GM18870 (cell line): ENCODE results near the gene WDR74.
A peak's percentile ranks its signal among the peaks of the same experiment; 100 is the strongest.
"Not testable (repeated sequence)": the region's sequence is repeated elsewhere in the genome, so short reads cannot be mapped to it uniquely, and the experiment has no call there.

Experiments used
- ATAC-seq: cut with Tn5 transposase; IDR thresholded peaks from one replicate; pipeline ENCODE4 v1.9.1; 2021; ENCODE audit warnings: moderate library complexity; ENCODE audit not compliant: unreplicated experiment

The WDR74 gene

DNA sequence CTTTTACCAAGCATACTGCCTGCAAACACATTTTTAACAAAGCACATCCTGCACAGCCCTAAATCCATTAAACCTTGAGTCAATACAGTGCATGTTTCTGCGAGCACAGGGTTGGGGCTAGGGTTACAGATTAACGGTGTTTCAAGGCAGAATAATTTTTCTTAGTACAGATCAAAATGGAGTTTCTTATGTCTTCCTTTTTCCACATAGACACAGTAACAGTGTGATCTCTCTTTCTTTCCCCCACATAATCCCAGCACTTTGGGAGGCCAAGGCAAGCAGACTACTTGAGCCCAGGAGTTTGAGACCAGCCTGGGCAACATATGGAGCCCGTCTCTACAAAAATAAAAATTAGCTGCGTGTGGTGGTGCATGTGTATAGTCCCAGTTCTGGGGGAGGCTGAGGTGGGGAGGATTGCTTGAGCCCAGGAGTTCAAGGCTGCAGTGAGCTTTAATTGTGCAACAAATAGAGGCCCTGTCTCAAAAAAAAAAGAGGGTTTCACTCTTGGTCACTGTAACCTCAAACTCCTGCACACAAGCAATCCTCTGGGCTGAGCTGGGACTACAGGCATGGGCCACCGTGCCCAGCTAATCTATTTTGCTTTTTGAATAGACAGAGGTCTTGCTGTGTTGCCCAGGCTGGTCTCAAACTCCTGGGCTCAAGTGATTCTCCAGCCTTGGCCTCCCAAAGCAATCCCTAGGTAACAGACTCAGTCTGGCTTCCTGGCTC is 21.6 kb upstream of the WDR74 start:
- no peak for ATAC-seq

DNA sequence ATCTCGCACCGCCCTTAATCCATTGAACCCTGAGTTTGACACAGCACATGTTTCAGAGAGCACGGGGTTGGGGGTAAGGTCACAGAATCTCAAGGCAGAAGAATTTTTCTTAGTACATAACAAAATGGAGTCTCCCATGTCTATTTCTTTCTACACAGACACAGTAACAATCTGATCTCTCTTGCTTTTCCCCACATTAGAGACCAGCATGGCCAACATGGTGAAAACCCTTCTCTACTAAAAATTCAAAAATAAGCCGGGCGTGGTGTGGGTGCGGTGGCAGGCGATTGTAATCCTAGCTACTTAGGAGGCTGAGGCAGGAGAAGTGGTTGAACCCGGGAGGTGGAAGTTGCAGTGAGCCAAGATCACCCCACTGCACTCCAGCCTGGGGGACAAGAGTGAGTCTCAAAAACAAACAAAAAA is 19.9 kb upstream of the WDR74 start:
- ATAC-seq = not testable (repeated sequence)

DNA sequence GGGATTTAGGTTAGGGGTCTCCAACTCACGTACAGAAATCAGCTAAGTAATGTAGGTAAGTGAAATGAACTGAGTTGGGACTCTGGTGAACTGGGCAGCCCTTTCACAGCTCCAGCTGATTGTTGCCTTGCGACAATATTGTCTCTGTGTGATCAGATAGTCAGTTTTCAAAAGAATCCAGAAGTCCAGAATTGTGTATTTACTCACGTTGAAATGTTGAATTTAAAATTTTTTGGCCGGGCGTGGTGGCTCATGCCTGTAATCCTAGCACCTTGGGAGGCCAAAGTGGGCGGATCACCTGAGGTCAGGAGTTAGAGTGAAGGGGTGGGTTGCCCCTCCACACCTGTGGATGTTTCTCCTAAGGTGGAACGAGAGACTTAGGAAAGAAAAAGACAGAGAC is 18.8 kb upstream of the WDR74 start:
- no peak for ATAC-seq

DNA sequence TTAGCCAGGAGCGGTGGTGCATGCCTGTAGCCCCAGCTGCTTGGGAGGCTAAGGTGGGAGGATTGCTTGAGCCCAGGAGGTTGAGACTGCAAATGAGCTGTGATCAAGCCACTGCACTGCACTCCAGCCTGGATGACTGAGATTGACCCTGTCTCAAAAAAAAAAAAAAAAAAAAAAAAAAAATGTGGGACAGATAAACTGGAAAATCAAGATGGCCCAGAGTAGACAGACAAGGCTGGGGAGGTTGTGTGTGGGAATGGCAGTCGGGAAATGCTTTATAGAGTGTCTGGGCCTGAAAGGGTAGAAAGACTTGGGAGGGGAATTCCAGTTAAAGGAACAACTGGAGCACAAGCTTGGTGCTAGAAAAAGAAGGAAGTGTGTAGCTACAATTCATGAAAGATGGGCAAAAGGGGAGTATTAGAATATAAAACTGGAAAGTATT is 18.2 kb upstream of the WDR74 start:
- ATAC-seq = no peak

DNA sequence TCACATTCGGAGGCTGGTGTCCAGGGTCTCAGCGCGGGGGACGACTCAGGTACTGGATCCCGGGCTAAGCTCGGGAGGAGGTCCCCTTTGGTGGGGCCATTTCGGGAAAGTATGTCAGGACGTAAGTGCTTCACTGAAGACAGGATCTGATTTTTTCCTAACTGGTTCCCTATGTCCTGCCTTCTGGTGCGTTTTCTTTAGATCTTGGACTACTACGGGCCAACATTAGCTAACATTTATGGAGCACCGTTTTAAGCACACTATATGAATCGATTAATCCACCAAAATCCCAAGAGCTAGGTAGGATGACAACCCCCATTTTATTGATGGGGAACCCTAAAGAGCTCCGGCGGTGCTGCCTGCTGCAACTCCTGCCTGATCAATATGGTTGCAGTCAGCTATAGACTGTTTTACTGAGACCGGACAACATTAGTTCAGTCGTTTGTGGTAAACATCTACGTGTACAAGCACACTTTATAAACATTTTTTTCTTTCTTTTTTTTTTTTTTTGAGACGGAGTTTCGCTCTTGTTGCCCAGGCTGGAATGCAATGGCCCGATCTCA is 17.0 kb upstream of the WDR74 start:
- no peak for ATAC-seq

DNA sequence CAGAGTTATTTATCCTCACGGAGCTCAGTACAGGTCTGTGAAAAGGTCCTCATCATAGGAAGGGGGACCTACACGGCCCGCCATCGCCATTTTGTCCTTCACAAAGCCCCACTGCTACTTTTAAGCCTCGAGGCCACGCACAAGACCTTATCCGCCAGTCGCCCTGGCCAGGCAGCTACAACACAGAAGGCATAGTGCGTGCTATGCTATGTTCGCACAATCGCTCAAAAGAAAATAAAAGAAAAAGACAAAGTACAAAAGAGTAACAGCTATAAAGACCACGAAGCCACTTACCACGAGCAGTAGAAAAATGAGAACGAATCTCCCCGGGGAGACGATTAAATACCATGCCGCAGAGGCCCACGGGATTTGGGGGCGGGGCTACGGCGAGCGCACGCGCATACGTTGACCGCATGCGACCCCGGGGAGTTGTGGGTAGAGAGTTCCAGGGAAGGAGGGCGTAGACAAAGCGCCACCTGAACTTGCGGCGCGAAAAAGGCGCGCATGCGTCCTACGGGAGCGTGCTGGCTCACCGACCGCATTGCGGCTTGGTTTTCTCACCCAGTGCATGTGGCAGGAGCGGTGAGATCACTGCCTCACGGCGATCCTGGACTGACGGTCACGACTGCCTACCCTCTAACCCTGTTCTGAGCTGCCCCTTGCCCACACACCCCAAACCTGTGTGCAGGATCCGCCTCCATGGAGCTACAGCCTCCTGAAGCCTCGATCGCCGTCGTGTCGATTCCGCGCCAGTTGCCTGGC is 16.4 kb upstream of the WDR74 start:
- peak; percentile 87 for ATAC-seq

DNA sequence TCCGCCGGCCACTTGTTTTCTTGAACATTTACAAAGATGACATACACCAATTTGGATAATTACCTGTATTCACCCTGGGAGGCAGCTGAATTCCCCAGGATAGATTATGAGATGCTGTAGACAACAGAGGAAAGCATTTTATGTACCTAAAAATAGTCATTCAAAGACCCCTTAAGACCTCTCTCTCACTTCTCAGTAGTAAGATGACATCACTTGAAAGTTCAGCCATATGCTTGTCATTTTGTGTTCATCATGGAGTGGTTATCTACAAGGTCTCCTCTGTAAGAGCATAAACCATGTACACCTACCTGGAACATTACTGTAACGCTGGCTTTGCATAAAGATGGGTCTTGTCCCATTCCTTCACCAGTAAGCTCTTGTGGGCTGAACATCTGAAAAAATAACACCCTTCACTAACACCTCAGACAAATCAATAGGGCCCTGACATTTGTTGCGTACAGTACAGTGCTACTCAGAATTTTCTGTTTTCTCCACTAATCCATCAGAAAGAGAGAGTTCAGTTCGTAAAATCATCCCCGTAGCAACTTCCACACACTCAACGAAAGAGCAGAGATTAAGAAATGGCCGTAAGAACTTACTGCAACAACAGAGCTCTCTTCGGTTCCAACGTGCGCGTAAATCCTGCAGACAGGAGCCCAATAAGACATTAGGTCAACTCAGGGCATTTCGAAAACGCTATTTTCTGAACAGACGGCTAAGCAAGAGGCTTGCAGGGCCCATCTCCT is 15.6 kb upstream of the WDR74 start:
- no peak for ATAC-seq

DNA sequence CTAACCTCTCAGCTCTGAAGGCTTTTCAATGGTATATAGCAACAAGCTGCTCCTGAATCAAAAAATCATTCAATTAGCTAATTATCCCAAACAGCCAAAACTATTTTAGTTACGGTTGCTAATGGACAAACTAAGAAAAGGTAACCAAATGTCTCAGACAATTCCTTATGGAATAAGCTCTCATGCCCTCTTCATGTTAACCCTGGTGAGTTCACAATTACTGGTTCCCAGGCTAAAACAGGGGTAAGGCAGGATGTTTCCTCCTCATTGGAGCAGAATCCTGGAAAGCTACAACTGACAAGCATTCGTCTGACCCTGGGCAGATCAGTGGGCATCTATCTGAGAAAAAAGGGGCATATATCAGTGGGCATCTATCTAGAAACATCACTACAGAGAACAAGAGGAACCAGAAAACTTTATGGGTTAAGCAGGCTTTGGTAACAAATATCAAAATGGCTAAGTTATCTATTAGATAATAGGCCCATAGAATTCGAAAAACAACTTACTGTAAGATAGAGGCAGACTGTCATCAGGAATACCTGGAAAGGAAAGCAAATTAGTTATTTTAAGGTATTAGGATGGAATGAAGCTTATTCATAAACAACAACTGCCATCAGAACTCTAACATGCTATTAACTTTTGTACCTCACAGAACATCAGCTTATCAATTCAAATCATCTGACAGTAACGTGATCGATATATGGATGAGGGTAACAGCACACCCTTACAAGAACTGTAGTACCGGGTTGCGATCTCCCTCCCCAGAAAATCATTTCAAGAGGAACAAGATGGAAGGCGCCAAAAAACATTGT is 14.8 kb upstream of the WDR74 start:
- no peak for ATAC-seq

DNA sequence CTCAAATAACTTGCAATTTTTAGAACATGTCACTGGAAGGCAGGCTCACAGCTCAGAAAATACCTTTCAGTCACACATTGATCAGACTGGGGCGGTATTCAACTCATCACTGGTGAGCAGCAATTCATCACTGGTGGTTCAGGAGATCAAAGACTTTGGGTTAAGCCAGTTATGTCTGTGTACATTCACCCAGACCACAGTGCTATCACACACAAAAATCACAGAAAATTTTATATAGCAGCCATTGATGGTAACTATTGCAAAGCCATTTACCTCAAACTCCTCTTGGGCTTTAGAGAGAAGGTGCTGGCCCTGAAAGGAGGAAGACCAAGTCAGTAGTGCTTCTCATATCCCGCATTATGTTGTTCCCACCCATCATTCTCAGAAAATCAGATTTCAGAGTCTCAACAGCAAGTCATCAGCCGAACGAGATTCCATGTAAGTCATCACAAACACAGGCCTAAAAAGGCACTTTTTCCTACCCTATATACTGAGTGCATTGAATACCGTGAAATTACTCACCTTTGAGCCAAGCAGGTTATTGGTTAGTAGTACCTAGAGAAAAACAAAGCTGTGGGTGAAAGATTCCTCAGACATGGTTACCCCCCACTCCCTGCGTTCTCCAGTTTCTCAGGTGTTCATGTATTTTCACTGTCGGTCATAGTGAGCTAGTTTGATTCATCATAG is 14.0 kb upstream of the WDR74 start:
- no peak for ATAC-seq

DNA sequence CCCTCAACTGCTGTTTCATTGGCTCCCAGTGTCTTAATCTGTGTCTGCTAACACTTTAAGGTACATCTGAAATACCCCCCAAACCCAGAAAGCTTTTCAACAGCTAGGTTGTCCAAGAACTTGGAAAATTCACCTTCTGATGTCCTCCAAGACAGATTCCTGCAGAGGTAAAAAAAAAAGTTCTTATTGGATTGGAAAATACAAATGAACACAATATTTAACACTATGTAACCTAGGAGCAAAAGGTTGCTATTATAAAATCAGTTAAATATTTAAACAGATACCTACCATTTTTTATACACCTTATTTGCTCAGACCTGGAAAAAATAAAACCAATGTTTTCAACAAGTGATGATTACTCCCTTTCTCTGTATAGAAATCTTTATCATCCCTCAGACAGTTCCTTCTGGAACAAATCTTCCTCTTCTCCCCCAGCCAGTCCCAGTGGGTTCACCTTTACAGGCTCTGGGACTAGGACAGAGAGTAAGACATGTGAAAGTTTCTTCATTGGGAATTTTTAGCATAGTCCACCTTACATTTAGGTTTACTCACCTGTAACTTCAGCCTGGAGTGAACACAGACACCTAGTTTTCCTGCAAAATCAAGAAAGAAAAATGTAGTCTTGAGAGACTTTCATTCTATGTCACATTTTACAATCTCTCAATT is 13.3 kb upstream of the WDR74 start:
- no peak for ATAC-seq

DNA sequence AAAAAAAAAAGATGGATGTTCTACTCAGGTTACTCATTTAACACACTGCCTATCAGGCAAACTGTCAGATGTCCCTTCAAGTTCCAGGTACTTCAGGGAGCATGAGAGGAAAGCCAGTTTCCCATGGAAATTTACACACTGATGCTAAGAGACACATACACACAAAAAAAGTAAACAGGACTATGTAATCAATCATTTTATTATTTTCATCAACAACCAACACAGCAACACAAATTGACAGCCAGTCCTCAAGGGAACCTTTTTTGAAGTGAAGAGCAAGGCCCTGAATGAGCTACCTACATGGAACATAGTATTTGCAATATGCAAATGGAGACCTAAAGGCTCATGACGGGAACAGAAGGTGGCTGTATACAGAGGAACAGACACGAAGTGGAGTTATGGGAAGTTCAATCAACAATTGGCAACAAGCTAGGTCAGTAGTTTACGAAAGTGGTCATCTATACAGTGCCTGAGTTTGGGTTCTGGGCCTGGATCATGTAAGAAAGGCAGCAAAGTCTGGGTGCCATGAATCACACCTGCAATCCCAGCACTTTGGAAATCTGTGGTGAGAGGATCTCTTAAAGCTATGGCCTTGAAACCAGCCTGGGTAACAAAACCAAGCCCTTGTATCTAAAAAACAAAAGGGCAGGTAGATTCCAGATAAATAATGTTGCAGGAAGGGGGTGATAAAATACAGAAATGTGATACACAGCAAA is 12.6 kb upstream of the WDR74 start:
- ATAC-seq = no peak

DNA sequence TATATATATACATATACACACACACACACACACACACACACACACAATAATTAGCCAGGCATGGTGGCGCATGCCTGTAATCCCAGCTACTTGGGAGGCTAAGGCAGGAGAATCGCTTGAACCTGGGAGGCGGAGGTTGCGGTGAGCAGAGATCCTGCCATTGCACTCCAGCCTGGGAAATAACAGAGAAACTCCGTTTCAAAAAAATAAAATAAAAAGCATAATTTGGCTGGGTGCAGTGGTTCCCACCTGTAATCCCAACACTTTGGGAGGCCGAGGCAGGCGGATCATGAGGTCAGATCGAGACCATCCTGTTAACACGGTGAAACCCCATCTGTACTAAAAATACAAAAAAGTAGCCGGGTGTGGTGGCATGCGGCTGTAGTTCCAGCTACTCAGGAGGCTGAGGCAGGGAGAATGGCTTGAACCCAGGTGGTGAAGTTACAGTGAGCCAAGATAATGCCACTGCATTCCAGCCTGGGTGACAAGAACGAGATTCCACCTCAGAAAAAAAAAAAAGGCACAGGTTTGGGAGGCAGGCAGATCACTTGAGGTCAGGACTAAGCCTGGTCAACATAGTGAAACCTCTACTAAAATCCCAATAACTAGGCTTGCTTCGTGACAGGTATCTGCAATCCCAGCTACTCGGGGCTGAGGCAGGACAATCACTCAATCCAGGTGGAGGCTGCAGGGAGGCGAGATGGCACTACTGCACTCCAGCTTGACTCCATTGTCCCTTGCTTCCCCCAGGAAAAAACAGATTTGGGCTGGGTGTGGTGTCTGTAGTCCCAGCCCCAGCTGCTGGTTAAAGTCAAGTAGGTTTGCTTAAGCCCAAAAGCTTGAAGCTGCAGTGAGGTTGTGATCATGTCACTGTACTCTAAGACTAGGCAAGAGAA is 11.8 kb upstream of the WDR74 start:
- ATAC-seq = no peak

DNA sequence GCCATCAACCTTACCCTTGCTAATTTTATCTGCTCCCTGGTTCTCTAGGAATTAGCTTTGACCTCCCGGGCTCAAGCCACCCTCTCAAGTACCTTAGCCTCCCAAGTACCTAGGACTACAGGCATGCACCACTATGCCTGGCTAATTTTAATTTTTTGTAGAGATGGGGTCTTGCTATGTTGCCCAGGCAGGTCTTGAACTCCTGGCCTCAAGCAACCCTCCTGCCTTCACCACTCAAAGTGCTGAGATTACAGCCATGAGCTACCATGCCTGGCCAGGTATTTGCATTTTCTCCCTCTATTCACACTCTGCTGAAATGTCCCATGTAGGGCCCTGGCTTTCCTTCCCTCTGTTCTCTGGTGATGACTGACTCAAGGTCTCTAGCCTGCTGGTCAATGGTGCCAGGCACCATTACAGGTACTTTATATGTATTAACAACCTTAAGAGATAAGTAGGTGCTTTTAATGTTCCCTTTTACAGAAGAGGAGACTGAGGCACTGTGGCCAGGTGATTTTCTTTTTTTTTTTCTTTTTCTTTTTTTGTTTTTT is 8.5 kb upstream of the WDR74 start:
- ATAC-seq = no peak

DNA sequence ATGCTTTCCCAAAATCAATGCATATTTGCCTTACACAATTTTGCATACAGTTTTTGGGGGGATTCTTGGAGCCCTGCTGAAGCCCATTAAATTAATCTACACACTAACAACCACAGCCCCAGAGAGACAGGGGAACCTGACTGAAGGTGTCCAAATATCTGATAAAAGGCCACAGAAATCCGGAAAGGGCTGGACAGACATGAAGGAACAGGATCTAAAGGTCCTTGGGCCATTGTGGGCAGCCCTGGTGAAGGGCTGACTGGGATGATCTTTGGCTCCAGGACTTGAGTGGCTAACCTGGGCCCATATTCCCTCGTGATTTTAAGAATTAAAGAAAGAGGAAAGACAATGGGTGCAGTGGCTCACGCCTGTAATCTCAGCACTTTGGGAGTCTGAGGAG is 6.8 kb upstream of the WDR74 start:
- ATAC-seq = no peak

DNA sequence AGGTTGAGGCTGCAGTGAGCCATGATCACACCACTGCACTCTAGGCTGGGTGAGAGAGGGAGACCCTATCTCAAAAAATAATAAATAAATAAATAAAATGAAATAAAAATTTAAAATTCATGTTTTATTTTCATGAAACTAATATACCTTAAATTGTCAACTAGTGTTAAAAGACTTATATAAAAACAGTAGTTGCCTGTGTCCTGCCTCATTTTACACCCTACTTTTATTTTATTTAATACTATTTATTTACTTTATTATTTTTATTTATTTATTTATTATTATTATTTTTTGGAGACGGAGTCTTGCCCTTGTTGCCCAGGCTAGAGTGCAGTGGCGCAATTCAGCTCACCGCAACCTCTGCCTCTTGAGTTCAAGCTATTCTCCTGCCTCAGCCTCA is 4.8 kb upstream of the WDR74 start:
- no peak for ATAC-seq

DNA sequence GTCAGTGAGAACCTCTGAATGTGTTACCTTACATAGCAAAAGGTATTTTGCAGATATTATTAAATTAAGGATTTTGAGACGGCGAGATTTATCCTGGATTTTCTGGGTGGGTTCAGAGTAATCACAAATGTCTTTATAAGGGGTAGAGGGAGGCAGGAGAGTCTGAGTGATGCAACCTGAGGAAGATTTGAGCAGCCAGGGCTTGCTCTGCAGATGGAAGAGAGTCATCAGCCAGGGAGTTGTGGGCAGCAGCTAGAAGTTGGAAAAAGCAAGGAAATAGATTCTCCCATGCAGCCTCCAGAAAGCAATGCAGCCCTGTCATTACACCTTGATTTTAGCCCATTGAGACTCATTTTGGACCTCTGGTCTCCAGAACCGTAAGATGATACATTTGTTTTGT is 4.1 kb upstream of the WDR74 start:
- ATAC-seq = no peak

DNA sequence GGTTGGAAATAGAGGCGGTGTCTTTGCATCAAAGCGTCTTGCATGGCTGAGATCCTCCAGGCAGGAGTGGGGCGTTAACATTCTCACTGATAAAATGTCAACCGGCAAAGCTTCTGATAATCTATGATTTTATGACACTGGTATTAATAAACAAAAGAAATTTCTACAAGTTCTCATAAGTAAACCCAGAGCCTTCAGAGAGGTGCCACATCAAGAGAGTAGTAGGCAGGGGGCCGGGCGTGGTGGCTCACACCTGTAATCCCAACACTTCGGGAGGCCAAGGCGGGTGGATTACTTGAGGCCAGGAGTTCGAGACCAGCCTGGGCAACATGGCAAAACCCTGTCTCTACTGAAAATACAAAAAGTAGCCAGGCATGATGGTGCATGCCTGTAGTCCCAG is 3.5 kb upstream of the WDR74 start:
- ATAC-seq = not testable (repeated sequence)
